Brain microvascular endothelial cell (primary cell): ENCODE data around the gene VAMP8.

ENCODE experiments used
- DNase-seq: peaks from one replicate; pipeline ENCODE4 v3.0.0-alpha.2; 2020
- H3K27ac ChIP-seq: fragments of 250-450 bp; sonication (Bioruptor Pico); 2 replicates; pipeline ENCODE4 v1.5.1; 2020; ENCODE audit warnings: mild to moderate bottlenecking, moderate library complexity
- H3K27me3 ChIP-seq: fragments of 250-450 bp; sonication (Bioruptor Pico); replicated peaks from 2 replicates; pipeline ENCODE4 v1.5.1; 2020; ENCODE audit warnings: mild to moderate bottlenecking
- H3K36me3 ChIP-seq: fragments of 250-450 bp; sonication (Bioruptor Pico); replicated peaks from 2 replicates; pipeline ENCODE4 v1.5.1; 2020; ENCODE audit warnings: mild to moderate bottlenecking
- H3K4me3 ChIP-seq: 2 replicates; pipeline ENCODE4 v1.5.1; 2011; ENCODE audit warnings: low read depth, mild to moderate bottlenecking, control low read depth, low read length, moderate library complexity
- CTCF ChIP-seq: IDR thresholded peaks from 2 replicates; pipeline ENCODE4 v1.5.1; 2011; ENCODE audit warnings: low read depth, mild to moderate bottlenecking, moderate library complexity, low read length, control low read depth, inconsistent platforms; ENCODE audit errors: missing control alignments
- in situ Hi-C: cut with HindIII; loops from 2 replicates; pipeline ENCODE4 v1.10.0; 2017; ENCODE audit warnings: low sequenced_read_pairs, low pct_ligation_motif_present

Gene VAMP8

DNA sequence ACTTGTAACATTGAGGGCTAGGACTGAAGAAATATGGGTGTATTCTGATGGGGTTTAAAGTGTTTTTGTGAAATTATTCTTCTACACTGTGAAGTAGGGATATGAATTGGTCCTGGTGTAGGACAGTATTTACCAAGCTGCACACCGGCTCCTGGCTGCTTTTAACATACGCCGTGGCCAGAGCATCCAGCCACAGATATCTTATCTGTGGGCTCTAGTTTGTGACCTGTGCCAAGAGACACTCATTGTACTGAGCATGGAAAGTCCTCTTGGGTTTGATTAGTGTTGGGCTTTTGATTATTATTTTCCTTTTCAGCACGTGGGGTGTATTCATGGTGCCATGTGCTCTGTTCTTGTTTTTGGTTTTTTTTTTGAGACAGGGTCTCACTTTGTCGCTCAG is 46.6 kb downstream of the VAMP8 start:
- H3K27me3 ChIP-seq, result no peaks in the 10 kb centered on the region
- in situ Hi-C loops, result no loop called here
- H3K4me3 ChIP-seq, result no peak overlapping the region
- no peak overlapping the region for H3K27ac ChIP-seq
- TF ChIP-seq CTCF, result no peak
- DNase-seq, result no peak
- peaks cover 66% of the 10 kb centered on the region for H3K36me3 ChIP-seq

DNA sequence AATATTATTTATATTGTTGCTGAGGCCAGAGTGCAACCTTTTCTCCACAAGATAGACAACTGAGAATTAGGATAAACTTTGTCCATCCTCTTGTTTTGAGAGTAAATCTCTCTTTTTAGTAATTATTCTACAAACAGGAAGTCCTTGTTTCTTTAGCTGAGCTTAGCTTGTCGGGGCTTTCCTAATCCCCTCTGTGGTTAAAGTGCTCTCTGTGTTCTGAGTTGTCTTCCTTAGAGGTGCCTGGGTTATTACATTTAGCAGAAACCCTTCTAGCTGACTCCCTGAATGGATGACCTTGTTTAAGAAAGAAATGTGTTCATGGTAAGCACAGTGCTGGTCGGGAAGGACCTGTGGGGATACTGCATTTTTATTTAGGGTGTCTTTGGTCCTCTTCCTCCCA is 51.3 kb downstream of the VAMP8 start:
- peaks cover 79% of the 10 kb centered on the region for H3K36me3 ChIP-seq
- in situ Hi-C loops, result no loop called here
- H3K4me3 ChIP-seq, result no peak overlapping the region
- TF ChIP-seq CTCF, result no peak
- H3K27me3 ChIP-seq, result no peaks in the 10 kb centered on the region
- no peak for DNase-seq
- H3K27ac ChIP-seq, result no peak overlapping the region

DNA sequence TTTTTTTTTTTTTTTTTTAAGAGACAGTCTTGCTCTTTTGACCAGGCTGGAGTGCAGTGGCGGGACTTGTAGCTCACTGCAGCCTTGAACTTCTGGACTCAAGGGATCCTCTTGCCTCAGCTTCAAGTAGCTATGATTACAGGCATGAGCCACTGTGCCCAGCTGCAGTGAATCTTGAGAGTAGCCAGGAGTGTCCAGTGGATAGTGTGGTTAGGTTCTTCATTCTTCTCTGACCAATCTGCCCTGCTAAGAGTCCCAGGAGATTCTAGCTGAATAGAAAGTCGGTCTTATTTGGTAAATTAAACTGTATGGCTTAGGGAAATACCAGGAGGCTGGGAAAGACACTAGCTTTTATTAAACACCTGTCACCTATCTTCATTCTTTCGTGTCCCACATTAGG is 53.9 kb downstream of the VAMP8 start:
- Histone ChIP-seq H3K36me3 (peaks cover 72% of the 10 kb centered on the region), H3K4me3 (no peak overlapping the region)
- TF ChIP-seq CTCF, result no peak

More for the DNA sequence above, 53.9 kb downstream of the VAMP8 start:
- no peak for DNase-seq
- Histone ChIP-seq H3K27me3 (no peaks in the 10 kb centered on the region), H3K27ac (no peak overlapping the region)
- in situ Hi-C loops, result no loop called here
